Measurements from ENCODE around the gene INPP5D.

The INPP5D gene

GRCh38 chr2:233079953-233080835, 20.1 kb downstream of the INPP5D start:
- no peak for DNase-seq

DNA sequence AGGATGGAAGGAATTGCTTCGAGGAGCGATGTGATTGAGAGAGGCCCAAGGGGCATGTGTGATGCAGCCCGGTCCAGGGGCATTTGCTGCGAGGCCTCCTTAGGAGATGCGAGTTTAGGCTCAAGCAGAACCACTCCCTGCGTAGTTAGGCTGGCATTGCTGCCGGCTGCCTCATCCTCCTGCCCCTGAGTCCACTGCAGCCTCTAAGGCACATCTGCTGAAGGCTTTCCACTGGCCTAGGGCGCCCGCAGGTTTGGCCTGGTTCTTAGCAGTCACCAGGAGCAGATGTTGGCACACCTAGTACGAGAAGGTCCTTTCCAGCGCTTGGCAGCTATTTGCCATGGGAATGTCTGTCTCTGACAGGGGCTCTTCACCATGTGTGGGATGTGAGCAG, 20.7 kb downstream of the INPP5D start:
- no peak for DNase-seq

- no peak for DNase-seq
Measured at GRCh38 chr2:233081232-233081730, 21.1 kb downstream of the INPP5D start.

DNA sequence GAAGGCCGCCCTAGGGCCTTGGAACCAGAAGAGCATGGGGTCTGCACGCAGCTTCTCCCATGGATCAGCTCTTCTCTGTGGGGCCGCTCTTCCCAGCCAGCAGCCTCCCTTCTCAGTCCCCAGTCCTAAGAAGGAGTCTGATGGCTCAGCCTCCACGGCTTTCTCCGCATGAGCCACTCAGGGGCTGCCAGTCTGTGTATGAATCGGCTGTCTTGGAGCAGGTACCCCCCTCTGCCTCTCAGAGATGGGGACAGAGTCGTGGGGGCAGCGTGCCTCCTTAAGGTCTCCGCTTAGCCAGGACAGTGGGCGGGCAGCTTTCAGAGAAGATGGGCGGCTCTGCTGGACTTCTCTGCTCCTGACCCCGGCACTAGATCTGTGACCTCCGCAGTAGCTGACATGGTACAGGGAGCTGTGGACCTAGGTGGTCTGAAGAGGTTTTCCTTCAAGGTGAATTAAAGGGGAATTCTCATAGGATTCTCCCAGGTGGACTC, 21.6 kb downstream of the INPP5D start:
- DNase-seq: no peak

DNA sequence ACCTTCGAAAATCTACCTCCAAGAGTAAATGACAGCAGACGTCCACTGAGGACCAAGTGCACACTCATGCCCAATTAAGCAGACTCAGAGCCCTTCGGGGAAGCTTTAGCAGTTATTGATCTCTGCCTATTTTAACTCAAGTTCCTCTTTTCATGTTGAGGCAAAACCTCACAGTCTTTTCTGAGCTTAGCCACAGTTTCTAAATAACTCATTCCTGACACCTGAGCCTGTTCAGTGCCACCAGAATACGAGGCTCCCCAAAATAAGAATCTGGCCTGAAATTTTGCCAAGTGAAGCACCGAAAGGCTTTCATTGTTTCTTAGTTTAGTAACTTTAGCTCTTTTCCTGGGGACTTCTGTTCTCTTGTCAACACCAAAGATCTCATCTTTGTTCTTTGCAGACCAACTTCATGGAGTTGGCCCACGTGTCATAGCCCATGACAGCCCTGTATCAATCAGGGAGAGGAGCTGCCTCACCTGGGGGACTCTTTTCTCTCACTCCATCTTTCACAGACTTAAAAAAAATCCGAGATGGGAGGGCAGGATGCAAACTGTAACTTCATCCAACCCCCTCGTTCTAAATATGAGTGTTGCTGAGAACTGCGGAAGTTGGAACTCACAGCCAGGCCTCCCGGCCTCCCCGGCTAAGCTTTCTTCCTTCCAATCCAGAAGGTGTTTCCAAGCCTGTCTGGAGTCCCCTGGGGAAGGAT, 22.2 kb downstream of the INPP5D start:
- DNase-seq: no peak

DNA sequence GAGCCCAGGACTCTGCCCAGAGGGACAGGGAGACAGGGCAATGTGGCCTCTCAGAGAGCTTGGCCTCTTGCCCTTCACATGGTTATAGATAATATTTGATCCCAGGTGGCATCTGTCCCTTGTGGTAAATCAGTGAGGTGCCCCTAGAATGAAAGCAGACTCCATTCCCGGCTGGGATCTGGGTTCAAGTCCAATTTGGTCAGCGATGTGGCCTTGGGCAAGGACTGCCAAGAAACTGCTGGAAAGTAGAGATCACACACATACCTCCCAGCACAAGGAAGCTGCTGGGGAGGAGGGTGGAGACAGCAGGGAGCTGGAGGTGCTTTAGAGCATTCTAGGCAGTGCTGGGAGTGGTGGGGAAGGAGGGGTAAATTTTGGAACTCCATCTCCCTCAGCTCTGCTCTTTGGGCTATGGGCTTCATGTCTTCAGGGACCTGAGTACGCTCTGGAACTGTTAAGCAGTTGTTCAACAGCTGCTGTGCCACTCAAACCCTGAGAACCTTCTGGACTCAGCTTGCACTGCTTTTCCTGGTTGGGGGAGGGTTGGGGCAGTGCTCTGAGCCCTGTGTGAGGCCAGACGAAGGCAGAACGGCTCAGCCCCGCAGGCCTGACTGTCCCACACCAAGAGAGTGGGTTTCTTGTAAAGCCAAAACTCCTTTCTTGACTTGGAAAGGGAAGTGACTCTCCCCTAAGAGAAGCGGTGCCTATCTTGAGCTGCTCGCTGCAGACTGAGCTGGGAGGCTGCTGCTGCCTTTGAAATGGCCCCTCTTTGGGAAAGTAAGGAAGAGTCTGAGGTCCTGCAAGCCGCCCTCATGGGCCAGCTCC, 23.0 kb downstream of the INPP5D start:
- DNase-seq: no peak

DNA sequence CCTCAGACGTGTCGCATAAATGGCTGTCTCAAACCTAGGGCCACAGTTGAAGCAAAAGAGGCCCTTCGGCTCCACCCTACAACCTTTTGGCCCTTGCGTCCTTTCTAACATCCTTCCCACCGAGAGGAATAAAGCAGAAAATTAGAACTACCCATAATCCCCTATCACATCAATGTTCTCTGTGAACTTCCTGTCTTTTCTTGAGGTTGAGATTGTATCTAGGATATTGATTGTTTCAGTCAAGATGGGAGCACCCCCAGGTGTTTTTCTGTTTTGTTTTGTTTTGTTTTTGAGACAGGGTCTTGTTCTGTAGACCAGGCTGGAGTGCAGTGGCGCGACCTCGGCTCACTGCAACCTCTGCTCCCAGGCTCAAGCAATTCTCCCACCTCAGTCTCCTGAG, 23.6 kb downstream of the INPP5D start:
- DNase-seq: no peak

DNA sequence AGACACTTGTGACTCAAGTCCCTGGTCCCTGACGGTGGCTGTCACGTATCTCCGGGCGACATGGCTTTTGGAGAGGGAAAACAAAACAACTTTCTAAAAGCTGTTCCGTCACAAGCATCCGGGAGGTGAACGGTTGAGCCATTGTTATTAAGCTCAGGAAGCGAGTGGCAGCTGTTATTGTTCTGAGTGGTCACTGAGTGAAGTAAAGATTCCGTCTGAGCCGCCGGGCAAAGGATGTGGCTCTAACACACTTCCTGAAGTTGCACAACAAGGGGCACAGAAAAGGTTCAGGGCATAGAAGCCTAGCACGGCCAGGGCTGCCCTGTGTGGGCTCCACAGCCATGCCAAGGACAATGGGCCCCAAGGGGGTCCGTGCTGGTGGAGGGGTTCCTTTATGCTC, 24.3 kb downstream of the INPP5D start:
- no peak for DNase-seq

DNA sequence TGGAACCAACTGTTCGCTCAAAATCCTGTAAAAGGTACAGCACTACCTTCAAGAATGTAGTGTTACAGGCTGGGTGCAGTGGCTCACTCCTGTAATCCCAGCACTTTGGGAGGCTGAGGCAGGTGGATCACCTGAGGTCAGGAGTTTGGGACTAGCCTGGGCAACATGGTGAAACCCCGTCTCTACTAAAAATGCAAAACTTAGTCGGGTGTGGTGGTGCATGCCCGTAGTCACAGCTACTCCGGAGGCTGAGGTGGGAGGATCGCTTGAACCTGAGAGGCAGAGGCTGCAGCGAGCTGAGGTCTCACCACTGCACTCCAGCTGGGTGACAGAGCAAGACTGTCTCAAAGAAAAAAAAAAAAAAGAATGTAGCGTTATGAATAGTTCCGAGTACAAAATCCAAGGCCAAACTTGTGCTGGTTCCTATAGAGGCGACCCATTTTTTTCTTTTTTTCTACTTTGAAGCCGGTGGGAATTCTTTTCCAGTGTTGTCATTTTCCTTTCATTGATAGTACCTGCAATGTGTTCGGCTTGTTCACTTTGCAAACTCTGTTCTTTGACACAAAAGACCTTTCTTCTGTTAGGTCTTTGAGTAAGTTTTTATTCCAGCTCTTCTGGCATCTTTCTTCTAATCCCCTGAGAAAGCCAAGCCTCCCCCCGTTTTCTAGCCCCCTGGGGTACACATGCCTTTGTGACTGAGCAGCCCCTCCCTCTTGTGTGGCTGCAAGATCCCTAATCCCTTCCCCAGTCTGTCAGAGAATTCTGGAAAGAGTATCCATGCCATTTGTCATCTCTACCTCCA, 25.1 kb downstream of the INPP5D start:
- DNase-seq: no peak

GRCh38 chr2:233085839-233086150, 25.7 kb downstream of the INPP5D start:
- no peak for DNase-seq

DNA sequence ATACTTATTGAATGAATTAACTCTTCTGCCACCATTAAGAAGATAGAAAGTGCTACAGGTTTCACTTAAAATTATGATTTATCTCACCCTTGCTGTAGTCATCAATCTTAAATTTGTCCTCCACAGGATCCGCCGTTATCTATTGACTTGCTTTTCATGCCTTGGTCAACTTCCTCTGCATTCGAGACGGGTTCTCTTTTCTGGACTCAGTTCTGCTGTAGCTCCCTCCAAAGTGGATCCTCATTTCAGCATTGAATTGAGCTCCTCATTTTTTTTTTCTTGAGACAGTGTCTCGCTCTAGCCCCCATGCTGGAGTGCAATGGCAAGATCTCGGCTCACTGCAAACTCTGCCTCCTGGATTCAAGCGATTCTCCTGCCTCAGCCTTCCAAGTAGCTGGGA, 27.6 kb downstream of the INPP5D start:
- DNase-seq: no peak

- DNase-seq: no peak
Measured at GRCh38 chr2:233088972-233089345, 28.8 kb downstream of the INPP5D start.

- DNase-seq: no peak
Measured at GRCh38 chr2:233089851-233090250, 29.7 kb downstream of the INPP5D start.

- DNase-seq: no peak
Measured at GRCh38 chr2:233090879-233091278, 30.7 kb downstream of the INPP5D start.

- DNase-seq: no peak
Measured at GRCh38 chr2:233091595-233092375, 31.6 kb downstream of the INPP5D start.

GRCh38 chr2:233092432-233093165, 32.5 kb downstream of the INPP5D start:
- no peak for DNase-seq

GRCh38 chr2:233093166-233093448, 33.0 kb downstream of the INPP5D start:
- no peak for DNase-seq

GRCh38 chr2:233093721-233094120, 33.6 kb downstream of the INPP5D start:
- DNase-seq: no peak

DNA sequence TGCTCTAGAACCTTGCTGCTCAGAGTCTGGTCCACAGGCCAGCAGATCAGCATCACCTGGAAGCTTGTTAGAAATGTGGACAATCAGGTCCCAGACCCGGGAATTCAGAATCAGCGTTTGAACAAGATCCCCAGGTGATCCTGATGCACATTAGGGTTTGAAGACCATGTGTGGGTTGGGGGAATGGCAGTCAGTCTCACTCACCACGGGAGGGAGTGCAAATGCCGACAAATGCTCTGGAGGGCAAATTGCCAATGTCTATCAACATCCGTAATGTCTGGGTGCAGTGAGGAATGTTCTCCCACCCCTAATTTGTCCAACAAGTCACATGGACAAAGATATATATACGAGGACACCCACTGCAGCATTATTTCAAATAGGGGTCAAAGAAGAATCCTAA, 34.5 kb downstream of the INPP5D start:
- DNase-seq: no peak

DNA sequence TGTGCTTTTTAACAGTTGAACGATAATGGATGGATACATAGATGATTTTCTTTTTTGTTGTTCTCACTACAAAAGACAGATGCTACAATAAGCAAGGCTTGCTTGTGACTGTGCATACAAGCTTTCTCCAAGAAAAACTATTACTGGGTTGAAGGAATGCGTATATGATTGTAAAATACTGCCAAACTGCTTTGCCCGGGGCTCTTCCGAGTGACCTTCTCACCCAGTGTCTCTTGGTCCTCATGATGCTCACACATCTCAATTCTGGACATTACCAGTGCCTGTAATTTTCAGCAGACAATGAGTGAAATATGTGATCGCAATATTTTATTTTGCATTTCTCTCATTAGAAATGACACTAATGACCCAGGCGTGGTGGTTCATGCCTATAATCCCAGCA, 35.9 kb downstream of the INPP5D start:
- no peak for DNase-seq

DNA sequence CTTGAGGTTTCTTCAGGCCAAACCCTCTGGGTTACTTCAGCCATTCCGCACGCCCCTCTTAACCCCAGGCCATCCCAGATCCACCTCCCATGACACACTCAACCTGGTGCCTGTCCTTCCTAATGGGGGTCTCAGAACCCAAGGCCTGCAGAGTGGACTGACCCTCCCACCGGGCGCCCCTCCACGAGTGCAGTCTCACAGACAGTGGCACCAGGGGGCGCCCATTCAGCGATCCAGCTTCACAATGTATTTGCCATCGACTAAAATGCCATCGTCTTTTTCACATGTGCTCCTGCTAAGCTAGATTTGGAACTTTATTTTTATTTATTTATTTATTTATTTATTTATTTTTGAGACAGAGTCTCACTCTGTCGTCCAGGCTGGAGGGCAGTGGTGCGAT, 38.5 kb downstream of the INPP5D start:
- DNase-seq: no peak

Data from kidney glomerular epithelial cell (primary cell).